Fibroblast of skin of abdomen (primary cell): ENCODE measurements around the gene APOBEC3B.
A peak's percentile ranks its signal among the peaks of the same experiment; 100 is the strongest.
"Not testable (repeated sequence)": the region's sequence is repeated elsewhere in the genome, so short reads cannot be mapped to it uniquely, and the experiment has no call there.

Experiments used
- DNase-seq: peaks from one replicate; pipeline ENCODE4 v3.0.0-alpha.2; 2013

The APOBEC3B gene

DNA sequence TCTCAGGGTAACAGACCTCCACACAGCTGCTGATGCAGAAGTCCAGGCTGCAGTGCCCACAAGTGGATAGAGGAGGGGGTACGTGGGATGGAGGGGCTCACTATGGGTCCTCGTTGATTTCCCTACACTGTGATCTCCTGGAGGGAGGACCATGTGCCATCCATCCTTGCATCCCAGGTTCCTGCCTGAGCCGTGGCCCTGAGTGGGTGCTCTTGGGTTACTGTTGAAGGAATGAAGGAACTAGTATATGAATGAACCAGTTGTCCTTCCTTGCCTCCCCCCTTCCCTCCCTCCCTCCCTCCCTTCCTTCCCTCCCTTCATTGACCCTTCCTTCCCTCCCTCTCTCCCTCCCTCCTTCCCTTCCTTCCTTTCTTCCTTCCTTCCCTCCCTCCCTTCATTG is 15.4 kb downstream of the APOBEC3B start:
- DNase-seq, result no peak

DNA sequence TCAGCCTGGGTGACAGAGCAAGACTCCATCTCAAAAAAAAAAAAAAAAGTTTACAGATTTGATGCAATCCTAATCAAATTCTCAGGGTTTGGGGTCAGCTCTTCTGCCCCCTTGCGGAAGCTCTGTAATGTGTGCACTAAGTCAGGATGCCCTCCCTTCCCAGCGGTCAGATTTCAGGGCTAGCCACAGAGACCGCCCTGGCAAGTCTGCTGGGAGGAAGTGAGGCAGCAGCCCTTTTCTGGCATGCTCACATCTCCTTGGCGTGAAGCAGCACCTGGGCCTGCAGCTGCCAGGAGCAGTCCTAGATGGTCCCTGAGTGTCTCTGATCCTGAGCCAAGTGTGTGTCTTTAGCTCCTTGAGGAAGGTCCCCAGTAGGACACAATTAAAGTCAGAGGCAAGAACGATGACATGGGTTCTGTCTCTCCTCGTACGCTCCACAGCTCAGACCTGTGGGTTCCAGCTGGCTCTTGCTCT is 21.1 kb downstream of the APOBEC3B start:
- DNase-seq, result peak; percentile 83

DNA sequence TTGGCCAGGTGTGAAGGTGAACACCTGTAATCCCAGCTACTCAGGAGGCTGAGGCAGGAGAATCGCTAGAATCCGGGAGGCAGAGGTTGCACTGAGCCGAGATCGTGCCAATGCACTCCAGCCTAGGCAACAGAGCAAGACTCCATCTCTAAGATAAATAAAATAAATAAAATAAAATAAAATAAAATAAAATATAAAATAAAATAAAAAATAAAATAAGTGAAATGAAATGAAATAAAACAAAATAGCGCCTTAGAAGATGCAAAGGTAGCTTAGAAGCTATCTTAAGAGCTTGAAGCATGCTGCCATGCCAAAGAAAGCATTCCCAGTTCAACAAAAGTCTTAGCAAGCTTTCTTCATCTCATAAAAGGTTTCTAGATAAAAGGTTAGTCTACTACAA is 25.0 kb downstream of the APOBEC3B start:
- DNase-seq, result no peak

DNA sequence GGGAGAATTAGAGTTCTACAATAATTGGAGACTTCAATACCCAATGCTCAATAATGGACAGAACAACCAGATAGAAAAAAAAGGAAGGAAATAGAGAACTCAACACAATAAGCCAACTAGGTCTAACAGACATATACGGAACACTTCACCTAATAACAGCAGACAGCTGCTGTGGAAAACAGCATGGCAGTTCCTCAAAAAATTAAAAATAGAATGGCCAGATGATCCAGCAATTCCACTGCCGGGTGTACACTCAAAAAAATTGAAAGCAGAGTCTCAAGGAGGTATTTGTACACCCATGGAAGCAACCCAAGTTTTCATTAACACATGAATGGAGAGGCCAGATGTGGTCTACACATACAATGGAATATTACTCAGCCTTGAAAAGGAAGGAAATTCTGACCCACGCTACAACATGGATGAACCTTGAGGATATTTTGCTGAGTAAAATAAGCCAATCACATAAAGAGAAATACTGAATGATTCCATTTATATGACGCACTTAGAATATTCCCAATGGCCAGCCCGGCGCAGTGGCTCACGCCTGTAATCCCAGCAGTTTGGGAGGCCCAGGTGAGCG is 26.2 kb downstream of the APOBEC3B start:
- DNase-seq, result not testable (repeated sequence)

DNA sequence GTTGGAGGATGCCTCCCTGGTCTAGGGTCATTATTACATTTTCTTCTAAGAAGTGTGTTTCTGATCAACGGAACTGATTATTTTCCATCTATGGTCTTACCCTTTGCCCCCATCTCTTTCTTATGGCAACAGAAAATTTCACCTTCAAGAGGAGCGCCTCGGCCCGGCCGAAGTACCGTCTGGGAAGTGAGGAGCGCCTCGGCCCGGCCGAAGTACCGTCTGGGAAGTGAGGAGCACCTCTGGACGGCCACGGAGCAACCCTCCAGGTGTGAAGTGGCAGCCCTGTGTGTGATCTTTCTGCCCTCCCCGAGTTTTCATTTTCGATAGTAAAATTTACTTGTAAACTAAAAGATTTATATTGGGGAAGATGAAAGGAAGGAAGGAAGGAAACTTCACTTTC is 28.8 kb downstream of the APOBEC3B start:
- no peak for DNase-seq

DNA sequence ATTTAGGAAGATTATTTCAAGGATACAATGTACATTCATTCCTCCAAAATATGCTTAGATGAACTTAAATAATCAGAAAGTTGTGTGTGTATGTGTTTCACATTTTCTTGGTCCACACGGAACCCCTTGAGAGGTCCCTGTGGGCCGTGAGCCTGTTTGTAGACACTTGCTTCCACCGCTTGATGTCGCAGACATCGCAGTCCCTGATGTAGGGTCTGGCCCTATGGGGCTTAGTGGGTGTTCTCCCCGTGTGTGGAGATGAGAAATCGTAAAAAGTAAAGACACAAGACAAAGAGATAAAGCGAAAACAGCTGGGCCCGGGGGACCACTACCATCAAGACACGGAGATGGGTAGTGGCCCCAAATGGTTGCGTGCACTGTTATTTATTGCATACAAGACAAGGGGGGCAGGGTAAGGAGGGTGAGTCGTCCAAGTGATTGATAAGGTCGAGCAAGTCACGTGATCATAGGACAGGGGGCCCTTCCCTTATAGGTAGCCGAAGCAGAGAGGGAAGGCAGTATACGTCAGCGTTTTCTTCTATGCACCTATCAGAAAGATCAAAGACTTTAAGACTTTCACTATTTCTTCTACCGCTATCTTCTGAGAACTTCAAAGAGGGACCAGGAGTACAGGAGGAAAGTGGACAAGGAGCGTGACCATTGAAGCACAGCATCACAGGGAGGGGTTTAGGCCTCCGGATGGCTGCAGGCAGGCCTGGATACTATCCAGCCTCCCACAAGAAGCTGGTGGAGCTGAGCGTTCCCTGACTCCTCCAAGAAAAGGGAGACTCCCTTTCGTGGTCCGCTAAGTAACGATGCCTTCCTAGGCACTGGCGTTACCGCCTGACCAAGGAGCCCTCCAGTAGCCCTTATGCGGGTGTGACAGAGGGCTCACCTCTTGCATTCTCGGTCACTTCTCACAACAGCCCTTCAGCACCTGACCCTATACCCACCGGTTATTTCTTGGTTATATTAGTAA is 30.7 kb downstream of the APOBEC3B start:
- DNase-seq, result no peak

DNA sequence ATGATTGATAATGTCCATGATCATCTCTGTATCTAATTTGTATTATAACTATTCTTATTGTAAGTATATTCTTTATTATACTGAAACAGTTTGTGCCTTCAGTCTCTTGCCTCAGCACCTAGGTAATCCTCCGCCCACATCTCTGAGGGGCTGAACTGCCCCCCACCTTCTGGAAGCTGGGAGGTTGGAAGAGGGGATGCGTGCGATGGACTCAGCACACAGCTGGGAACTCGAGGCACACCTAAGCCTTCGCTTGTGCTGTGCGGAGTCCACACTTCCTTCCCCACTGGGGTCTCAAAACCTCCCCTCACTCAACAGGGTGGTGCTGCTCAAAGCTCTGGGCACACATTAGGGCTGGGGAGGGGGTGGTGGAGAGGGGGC is 31.4 kb downstream of the APOBEC3B start:
- not testable (repeated sequence) for DNase-seq

DNA sequence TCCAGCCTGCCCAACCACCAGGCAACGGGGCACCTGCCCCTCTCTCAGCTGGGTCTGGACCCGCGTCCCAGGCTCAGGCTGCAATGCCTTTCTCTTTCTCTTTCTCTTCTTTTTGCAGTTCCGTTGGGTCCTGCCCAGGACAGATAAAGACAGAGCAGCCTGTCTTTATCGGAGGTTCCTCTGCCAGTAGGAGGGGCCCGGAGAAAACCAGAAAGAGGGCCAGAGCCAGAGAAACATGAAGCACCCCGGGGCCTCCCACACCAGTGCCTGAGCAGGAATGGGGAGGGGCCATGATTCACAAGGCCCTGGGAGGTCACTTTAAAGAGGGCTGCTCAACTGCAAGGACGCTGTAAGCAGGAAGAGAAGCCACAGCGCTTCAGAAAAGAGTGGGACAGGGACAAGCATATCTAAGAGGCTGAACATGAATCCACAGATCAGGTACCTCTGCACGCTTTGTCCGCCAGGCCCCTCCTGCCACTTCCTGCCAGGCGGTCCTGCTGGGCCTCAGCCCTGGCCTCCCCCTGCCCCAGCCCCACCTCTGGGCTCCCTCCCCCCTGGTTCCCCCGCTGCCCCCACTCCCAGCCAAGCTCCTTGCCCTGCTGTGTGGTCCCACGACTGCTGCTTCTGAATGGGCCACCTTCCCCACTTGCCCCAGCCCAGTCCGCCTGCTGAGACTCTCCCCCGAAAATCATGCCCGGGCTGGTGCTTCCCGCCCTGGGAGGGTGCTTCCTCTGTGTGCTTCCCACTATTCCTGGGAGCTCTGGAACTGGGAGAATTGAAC is 32.0 kb downstream of the APOBEC3B start, which contains the start of gene APOBEC3C:
Gene APOBEC3C, plus strand, starts transcription at position 316 of the 781 bp plus-strand sequence. Its CDS starts 106 bp downstream, at position 422.
- DNase-seq, result peak; percentile 89

DNA sequence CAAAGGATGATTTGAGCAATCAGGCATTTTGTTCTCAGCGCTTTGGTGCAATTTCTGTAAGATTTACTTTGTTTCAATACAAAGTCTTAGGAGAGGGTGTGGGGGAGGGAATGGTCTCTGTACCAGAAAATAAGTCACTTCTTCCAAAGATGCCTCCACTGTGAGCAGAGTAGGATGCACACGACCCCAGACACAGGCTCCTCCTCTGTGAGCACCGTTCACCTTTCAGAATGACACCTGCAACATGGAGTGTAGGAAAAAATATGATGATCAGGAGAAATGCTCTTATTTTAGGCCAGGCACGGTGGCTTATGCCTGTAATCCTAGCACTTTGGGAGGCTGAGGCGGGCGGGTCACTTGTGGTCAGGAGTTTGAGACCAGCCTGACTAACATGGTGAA is 32.6 kb downstream of the APOBEC3B start:
- DNase-seq, result not testable (repeated sequence)

DNA sequence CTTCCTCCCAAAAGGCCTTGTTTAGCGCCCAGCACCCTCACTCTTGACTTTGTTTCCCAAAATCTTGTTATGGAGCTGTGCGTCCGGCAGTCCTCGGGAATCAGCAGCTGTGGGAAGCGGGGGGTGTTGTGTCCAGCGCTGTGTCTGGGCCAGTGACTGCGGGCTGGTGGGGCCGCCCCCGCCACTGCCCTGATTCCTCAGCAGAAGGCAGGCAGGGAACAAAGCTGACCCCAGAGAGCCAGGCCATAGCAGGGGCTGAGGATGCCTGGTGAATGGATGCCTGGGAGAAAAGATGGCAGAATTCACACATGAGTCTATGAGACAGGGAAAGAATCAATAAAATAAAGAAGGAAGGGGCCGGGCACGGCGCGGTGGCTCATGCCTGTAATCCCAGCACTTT is 34.4 kb downstream of the APOBEC3B start:
- DNase-seq, result no peak

DNA sequence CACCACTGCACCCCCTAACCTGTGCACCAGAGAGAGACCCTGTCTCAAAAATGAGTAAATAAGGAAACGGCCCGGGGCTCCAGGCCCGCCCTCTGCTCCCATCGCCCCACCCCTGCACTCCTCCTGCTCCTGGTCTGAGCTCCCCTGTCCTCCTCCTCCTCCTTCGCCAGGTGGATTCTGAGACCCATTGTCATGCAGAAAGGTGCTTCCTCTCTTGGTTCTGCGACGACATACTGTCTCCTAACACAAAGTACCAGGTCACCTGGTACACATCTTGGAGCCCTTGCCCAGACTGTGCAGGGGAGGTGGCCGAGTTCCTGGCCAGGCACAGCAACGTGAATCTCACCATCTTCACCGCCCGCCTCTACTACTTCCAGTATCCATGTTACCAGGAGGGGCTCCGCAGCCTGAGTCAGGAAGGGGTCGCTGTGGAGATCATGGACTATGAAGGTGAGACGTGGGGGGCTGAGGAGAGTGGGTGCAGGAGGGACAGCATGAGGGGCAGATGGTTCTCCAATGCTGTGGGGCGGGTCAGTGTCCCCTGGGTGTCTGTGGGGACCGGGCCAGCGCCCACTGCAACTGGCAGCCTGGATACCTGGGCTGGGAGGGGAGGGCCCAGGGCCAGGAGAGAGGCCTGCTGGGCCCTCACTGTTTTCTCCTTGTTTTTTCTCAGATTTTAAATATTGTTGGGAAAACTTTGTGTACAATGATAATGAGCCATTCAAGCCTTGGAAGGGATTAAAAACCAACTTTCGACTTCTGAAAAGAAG is 35.6 kb downstream of the APOBEC3B start:
- DNase-seq, result no peak

DNA sequence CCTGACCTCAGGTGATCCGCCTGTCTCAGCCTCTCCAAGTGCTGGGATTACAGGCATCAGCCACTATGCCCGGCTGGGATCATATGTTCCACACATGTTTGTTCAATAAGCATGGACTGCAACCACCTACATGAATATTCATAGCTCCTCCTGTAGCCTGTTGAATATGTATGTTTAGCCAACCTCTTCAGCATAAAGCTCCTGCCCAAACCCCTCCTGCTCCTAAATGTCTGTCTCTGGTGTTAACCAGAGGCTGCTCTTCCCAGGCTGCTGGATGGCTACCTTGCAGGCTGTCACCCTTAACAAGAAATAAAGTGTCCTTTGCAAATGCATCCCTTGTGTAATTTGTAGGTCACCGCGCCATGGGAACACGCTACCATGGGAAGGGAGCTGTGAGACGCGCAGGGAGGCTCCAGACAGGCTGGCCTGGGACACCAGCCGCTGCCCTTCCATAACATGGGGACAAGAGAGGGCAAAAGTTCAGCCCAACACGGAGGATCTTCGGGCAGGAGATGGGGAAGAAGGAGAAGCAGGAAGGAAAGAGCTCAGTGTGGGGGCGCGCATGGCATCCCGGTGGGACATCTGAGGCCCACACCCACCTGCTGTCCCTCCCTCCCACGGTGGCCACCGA is 38.0 kb downstream of the APOBEC3B start:
- DNase-seq, result peak; percentile 18

DNA sequence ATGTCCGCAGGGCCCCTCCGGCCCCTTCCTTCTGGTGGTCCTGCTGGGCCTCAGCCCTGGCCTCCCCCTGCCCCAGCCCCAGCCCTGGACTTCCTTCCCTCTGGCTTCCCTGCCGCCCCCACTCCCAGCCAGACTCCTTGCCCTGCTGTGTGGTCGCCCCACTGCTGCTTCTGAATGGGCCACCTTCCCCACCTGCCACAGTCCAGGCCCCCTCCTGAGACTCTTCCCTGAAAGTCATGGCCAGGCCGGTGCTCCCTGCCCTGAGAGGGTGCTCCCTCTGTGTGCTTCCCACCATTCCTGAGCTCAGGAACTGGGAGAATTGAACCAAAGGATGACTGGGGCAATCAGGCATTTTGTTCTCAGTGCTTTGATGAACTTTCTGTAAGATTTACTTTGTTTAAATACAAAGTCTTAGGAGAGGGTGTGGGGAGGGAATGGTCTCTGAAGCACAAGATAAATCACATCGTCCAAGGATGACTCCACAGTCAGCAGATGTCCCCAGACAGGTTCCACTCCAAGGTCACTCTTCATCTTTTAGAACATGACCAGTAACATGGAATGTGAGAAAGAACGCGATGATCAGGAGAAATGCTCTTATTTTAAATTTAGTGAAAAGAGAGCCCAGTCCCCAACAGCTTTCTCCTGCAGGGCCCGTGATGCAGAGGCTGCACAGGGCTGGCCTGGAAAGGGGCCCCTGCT is 39.6 kb downstream of the APOBEC3B start:
- no peak for DNase-seq

DNA sequence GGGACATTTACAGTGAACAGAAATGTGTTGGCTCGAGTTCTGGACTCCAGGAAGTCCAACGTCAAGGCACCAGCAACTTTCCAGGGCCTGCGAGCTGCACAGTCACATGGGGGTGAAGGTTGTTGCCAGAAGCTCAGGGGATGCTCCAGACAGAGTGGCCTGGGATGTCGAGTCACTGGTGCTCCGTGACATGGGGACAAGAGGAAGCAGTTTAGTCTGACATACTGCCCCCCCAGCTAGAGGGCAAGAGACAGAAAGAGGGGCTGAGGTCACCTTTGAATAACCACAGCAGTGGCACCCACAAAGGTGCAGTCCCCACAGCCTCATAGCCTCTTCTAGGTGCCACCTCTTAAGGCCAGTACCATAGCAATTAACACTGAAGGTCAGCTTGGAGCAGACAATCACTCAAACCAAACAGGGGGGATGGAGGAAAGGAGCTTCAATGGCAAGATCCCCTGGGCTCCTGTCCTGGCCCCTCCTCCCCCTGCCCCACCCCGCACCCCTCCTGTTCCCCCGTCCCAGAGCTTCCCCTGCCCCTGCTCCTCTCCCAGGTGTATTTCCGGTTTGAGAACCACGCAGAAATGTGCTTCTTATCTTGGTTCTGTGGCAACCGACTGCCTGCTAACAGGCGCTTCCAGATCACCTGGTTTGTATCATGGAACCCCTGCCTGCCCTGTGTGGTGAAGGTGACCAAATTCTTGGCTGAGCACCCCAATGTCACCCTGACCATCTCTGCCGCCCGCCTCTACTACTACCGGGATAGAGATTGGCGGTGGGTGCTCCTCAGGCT is 42.6 kb downstream of the APOBEC3B start:
- DNase-seq, result no peak

DNA sequence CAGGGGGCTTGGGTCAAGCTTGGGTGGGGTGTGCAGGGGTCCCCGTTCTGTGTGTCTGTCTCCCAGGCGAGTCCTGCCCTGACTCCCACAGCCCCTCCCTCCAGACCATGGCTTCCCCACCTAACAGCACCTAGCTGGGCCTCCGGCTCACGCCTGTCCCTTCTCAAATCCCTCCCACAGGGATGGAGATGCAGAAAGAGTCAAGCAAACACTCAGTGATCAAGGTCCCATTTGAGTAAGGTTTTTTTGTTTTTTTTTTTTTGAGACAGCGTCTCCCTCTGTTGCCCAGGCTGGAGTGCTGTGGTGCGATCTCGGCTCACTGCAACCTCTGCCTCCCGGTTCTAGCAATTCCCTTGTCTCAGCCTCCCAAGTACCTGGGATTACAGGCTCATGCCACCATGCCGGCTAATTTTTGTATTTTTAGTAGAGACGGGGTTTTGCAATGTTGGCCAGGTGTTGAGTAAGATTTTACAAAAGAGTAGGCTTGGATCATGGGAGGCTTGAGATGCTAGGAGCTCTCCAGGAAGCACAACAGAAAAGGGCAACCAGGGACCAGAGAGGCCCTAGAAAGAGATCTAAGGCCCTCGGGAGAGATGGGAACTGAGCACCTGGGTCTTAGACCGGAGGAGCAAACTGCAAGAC is 44.5 kb downstream of the APOBEC3B start:
- DNase-seq, result no peak

DNA sequence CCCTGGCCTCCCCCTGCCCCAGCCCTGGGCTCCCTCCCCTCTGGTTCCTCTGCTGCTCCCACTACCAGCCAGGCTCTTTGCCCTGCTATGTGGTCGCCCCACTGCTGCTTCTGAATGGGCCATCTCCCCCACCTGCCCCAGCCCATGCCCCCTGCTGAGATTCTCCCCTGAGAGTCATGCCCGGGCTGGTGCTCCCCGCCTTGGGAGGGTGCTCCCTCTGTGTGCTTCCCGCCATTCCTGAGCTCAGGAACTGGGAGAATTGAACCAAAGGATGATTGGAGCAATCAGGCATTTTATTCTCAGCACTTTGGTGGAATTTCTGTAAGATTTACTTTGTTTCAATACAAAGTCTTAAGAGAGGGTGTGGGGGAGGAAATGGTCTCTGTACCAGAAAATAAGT is 45.6 kb downstream of the APOBEC3B start:
- no peak for DNase-seq

DNA sequence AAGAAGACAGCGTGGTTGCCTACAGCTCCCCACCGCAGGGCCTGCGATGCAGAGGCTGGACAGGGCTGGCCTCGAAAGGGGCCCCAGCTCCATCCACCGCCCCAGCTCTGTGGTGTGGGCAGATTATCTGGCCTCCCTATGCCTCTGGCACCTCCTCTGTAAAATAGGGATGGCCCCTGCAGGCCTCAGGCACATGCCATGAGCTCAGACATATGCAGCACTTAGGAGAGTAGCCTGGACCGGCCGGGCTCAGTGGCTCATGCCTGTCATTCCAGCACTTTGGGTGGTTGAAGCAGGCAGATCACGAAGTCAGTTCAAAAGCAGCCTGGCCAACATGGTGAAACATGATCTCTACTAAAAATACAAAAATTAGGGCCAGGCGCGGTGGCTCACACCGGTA is 46.1 kb downstream of the APOBEC3B start:
- DNase-seq, result no peak

DNA sequence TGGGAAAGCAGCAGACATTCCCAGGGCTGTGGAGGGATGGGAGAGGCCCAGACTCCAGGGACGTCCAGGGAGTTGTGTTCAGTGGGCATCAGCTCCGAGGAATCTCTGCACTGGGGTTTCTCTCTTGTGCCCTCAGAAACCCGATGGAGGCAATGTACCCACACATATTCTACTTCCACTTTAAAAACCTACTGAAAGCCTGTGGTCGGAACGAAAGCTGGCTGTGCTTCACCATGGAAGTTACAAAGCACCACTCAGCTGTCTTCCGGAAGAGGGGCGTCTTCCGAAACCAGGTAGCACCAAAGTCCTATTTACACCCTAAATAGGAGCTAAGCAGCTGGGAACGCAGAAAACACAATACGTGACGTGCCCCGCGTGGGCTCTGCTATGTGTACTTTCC is 47.1 kb downstream of the APOBEC3B start:
- no peak for DNase-seq

DNA sequence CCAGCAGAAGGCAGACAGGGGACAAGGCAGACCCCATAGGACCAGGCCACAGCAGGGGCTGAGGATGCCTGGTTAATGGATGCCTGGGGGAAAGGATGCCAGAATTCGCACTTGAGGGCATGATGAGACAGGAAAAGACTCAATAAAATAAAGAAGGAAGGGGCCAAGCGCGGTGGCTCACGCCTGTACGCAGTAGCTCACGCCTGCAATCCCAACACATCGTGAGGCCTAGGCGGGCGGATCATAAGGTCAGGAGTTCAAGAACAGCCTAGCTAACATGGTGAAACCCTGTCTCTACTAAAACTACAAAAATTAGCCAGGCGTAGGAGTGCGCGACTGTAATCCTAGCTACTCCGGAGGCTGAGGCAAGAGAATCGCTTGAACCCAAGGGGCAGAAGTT is 48.6 kb downstream of the APOBEC3B start:
- DNase-seq, result no peak
